GM19372 (cell line): ENCODE data around the gene CHRM3.
"Not testable (repeated sequence)": the region's sequence is repeated elsewhere in the genome, so short reads cannot be mapped to it uniquely, and the experiment has no call there.

Source experiments
- ATAC-seq: cut with Tn5 transposase; IDR thresholded peaks from one replicate; pipeline ENCODE4 v1.9.1; 2021; ENCODE audit warnings: mild to moderate bottlenecking, low read depth, moderate library complexity; ENCODE audit not compliant: unreplicated experiment

Gene CHRM3

GRCh38 chr1:239386453-239387303 lies at the start of gene CHRM3:
TSS of gene CHRM3 (plus strand) at chr1:239386568. CDS start at chr1:239907452, 520,884 bp downstream.
- ATAC-seq, result no peak

- no peak for ATAC-seq
Observed at GRCh38 chr1:239337799-239338430, 48.5 kb upstream of the CHRM3 start.

GRCh38 chr1:239347776-239348175 lies 38.6 kb upstream of the CHRM3 start:
- no peak for ATAC-seq

- no peak for ATAC-seq
Observed at GRCh38 chr1:239348635-239349353, 37.6 kb upstream of the CHRM3 start.

GRCh38 chr1:239349699-239350098 lies 36.7 kb upstream of the CHRM3 start:
- no peak for ATAC-seq

- no peak for ATAC-seq
Observed at GRCh38 chr1:239353536-239353935, 32.8 kb upstream of the CHRM3 start.

- no peak for ATAC-seq
Observed at GRCh38 chr1:239354231-239354630, 32.1 kb upstream of the CHRM3 start.

- no peak for ATAC-seq
Observed at GRCh38 chr1:239357867-239358266, 28.5 kb upstream of the CHRM3 start.

GRCh38 chr1:239361403-239361802 lies 25.0 kb upstream of the CHRM3 start:
- ATAC-seq, result no peak

GRCh38 chr1:239363930-239364329 lies 22.4 kb upstream of the CHRM3 start:
- no peak for ATAC-seq

GRCh38 chr1:239367196-239367810 lies 19.1 kb upstream of the CHRM3 start:
- no peak for ATAC-seq

- no peak for ATAC-seq
Observed at GRCh38 chr1:239368436-239369109, 17.8 kb upstream of the CHRM3 start.

GRCh38 chr1:239370869-239371268 lies 15.5 kb upstream of the CHRM3 start:
- ATAC-seq, result not testable (repeated sequence)

GRCh38 chr1:239382666-239383065 lies 3.7 kb upstream of the CHRM3 start:
- ATAC-seq, result no peak

GRCh38 chr1:239383714-239384113 lies 2.7 kb upstream of the CHRM3 start:
- ATAC-seq, result no peak

- ATAC-seq, result no peak
Observed at GRCh38 chr1:239387304-239388158, 1.2 kb downstream of the CHRM3 start.

GRCh38 chr1:239388159-239388485 lies 1.8 kb downstream of the CHRM3 start:
- no peak for ATAC-seq

- ATAC-seq, result no peak
Observed at GRCh38 chr1:239388578-239388977, 2.2 kb downstream of the CHRM3 start.

GRCh38 chr1:239389703-239390102 lies 3.3 kb downstream of the CHRM3 start:
- ATAC-seq, result no peak

GRCh38 chr1:239392271-239392670 lies 5.9 kb downstream of the CHRM3 start:
- no peak for ATAC-seq
